ENCODE results near the gene DACT1.
"Not testable (repeated sequence)": the region's sequence is repeated elsewhere in the genome, so short reads cannot be mapped to it uniquely, and the experiment has no call there.

Gene DACT1, protein sequence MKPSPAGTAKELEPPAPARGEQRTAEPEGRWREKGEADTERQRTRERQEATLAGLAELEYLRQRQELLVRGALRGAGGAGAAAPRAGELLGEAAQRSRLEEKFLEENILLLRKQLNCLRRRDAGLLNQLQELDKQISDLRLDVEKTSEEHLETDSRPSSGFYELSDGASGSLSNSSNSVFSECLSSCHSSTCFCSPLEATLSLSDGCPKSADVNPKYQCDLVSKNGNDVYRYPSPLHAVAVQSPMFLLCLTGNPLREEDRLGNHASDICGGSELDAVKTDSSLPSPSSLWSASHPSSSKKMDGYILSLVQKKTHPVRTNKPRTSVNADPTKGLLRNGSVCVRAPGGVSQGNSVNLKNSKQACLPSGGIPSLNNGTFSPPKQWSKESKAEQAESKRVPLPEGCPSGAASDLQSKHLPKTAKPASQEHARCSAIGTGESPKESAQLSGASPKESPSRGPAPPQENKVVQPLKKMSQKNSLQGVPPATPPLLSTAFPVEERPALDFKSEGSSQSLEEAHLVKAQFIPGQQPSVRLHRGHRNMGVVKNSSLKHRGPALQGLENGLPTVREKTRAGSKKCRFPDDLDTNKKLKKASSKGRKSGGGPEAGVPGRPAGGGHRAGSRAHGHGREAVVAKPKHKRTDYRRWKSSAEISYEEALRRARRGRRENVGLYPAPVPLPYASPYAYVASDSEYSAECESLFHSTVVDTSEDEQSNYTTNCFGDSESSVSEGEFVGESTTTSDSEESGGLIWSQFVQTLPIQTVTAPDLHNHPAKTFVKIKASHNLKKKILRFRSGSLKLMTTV

GRCh38 chr14:58637391-58638230 lies at the start of gene DACT1:
Gene DACT1 (plus strand): TSS chr14:58637962. CDS start chr14:58638203, 241 bp downstream.
- DNase-seq (ENCODE audit: low spot score): peak; percentile 47

- DNase-seq (ENCODE audit: low spot score): not testable (repeated sequence)
These were observed 49.4 kb upstream of the DACT1 start for GRCh38 chr14:58588321-58588720.

DNA sequence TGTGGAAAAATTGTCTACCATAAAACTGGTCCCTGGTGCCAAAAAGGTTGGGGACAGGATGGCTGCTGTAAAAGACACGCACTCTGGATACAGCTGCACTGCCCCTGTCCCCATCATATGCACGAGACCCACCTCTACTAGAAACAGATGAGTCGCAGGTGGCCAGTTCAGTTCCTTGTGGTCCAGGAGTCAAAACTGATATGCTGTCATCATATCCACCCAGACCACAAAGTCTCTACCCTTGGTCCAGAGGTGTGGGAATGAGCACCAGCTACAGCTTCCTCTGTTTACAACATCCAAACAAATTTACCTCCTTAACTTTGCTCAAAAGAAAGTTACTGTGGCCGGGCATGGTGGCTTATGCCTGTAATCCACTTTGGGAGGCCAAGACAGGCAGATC lies 43.8 kb upstream of the DACT1 start:
- DNase-seq (ENCODE audit: low spot score): no peak

- no peak for DNase-seq (ENCODE audit: low spot score)
These were observed 40.7 kb upstream of the DACT1 start for GRCh38 chr14:58597041-58597440.

- no peak for DNase-seq (ENCODE audit: low spot score)
These were observed 39.5 kb upstream of the DACT1 start for GRCh38 chr14:58598028-58598803.

GRCh38 chr14:58598804-58599525 lies 38.8 kb upstream of the DACT1 start:
- DNase-seq (ENCODE audit: low spot score): no peak

- DNase-seq (ENCODE audit: low spot score): no peak
These were observed 38.1 kb upstream of the DACT1 start for GRCh38 chr14:58599707-58600106.

GRCh38 chr14:58605465-58605864 lies 32.3 kb upstream of the DACT1 start:
- DNase-seq (ENCODE audit: low spot score): no peak

DNA sequence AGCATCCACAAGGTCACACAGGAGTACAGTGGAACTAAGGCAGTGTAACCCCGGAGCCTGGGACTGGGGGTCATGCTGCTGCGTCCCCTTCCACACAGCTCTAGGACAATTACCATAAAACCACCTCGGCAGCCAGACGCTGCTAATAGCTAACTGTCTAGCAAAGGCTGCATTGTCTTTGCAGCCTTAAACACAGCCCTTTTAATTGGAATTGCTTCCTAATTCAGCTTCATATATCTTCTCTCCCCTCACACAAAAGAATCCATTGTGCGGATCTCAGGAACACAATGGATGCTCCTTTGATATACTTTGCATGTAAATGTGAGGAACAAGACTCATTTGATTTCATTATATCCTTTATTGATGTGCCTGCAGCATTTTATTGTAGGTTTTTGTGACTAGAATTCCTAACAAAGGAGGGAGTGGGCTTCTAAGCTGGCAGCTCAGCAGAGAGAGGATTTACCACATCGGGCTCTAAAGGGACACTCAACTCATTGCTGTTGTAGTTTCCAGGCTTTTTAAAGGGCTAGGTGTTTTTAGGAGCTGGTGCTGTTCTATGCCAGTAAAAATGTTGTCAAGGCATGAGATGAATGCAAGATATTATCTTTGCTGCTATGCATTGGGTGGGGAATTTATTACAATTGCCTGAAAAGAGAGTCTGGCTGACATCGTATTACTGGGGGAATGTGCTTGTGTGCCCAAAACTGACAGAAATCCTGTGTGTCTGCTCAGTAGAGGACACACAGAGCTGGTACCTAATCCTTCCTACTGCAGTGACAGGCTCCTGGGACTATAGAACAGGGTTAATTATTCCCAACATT lies 30.4 kb upstream of the DACT1 start:
- DNase-seq (ENCODE audit: low spot score): no peak

DNA sequence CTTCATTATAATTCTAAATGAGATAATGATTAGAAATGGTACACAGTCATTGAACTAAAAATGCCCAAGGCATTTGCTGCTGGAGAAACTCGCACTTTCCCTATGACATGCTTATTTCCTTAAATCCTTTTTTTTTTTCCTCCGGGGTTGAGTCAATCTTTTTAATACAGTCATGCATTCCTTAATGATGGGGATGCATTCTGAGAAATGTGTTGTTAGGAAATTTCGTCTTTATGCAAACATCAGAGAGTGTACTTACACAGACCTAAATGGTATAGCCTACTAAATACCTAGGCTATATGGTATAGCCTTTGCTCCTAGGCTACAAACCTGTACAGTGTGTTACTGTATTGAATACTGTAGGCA lies 29.8 kb upstream of the DACT1 start:
- DNase-seq (ENCODE audit: low spot score): no peak

DNA sequence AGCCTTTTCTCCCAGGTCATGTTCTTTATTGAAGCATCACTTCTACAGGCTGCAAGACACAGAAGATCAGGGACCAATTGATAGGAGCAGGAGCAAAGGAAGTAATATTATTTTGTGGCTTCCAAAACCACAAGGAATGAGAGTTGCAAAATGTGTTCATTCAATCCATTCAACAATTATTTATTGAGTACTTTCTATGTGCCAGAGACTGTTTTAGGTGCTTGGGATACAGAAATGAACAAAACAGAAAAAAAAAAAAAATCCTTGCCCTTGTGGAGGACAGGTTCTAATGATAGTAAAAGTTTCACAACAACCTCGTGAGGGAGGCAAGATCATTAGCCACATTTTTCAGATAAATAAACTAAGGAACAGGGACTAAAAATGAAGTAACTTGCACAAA lies 20.1 kb upstream of the DACT1 start:
- no peak for DNase-seq (ENCODE audit: low spot score)

GRCh38 chr14:58620011-58620410 lies 17.8 kb upstream of the DACT1 start:
- DNase-seq (ENCODE audit: low spot score): no peak

DNA sequence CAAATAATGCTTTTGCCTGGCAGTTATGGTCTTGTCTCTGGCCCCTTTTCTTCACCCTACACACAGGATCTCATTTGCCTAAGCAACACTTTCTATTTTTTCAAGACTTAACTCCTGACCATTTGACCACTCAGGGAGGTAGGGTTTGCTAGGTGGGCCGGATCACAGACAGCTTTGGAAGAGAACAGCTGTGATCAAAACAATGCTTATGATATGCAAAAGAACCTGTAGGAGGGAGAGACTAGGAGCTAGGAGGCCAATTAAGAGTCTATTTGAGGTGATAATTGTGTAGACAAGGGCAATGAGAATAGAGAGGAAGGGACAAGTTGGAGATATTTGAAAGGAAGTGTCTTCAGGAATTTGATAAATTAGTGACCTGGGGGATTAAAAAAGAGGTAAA lies 12.3 kb upstream of the DACT1 start:
- no peak for DNase-seq (ENCODE audit: low spot score)

- DNase-seq (ENCODE audit: low spot score): no peak
These were observed 11.3 kb upstream of the DACT1 start for GRCh38 chr14:58626431-58626831.

GRCh38 chr14:58628406-58628805 lies 9.4 kb upstream of the DACT1 start:
- no peak for DNase-seq (ENCODE audit: low spot score)

DNA sequence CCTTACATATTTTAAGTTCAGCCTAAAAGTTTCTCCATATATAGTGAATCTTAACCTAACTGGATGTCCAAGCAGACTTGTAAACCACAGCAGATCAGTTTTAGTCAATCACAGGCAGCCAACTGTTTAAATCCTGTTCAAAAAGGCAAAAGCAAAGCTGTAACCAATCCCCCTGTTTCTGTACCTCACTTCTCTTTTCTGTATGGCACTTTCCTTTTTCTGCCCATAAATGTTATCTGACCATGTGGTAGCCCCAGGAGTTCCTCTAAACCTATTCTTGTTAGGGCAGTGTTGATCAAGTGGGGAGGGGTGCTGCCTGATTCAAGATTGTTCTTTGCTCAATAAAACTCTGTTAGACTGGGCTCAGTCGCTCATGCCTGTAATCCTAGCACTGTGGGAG lies 8.5 kb upstream of the DACT1 start:
- DNase-seq (ENCODE audit: low spot score): no peak

- DNase-seq (ENCODE audit: low spot score): no peak
These were observed 6.0 kb upstream of the DACT1 start for GRCh38 chr14:58631732-58632131.

DNA sequence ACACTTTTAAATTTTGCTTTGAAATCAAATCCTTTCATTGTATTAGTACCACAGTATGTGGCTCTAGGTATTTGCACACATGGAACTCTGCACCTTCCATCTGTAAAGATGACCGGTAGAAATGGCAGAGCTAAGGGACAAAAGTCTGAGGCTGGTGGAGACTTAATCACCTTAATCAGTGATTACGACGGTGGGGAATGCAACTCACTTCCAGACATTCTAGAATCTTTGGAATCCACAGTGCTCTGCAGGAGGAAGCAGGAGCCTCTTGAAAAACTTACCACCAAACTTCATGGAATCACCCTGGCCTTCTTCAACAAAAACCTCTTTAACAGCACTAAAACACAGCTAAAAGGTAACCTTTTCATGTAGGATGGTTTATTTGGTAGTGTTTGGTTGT lies 3.9 kb upstream of the DACT1 start:
- no peak for DNase-seq (ENCODE audit: low spot score)

DNA sequence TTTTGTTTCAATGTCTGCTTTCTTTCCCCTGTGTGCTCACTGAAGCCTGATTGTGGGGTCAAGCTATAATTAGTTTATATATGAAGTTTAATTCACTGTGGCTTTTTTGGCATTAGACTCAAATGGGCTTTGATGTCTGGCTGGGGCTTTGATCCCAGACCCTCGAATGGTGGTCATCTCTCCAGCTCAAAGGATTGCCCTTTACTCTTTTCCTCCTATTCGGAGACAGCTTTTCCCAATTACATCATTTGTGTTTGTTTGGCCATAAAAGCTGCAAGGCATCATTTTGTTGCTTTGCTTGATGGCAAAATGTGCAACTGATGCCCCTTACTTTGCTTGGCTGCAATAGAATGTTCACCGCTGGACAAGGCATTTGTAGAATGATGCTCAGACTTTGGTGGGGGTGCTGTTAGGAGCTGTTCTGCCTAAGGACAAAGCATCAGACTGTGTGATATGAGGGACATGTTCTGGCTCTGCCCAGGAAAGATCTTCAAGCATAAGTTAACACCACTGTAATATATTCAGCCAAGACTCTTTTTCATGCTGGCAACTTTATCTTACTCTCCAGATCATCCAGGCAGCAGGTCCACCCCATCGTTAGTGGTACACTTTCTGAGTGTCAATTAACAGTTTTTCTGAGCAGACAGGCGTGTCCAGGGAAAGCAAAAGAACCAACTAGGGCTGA lies 3.2 kb upstream of the DACT1 start:
- no peak for DNase-seq (ENCODE audit: low spot score)

Data from LoVo (cell line).